NCI-H2081 treated with DMSO at 0.1 percent for 48 hours (cell line): ENCODE results near the gene DHRS7B.
"Not testable (repeated sequence)": the region's sequence is repeated elsewhere in the genome, so short reads cannot be mapped to it uniquely, and the experiment has no call there.

Experiments
- DNase-seq: peaks from one replicate; lab custom pipeline; 2025; lab: John Stamatoyannopoulos, UW

The DHRS7B gene, protein sequence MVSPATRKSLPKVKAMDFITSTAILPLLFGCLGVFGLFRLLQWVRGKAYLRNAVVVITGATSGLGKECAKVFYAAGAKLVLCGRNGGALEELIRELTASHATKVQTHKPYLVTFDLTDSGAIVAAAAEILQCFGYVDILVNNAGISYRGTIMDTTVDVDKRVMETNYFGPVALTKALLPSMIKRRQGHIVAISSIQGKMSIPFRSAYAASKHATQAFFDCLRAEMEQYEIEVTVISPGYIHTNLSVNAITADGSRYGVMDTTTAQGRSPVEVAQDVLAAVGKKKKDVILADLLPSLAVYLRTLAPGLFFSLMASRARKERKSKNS

DNA sequence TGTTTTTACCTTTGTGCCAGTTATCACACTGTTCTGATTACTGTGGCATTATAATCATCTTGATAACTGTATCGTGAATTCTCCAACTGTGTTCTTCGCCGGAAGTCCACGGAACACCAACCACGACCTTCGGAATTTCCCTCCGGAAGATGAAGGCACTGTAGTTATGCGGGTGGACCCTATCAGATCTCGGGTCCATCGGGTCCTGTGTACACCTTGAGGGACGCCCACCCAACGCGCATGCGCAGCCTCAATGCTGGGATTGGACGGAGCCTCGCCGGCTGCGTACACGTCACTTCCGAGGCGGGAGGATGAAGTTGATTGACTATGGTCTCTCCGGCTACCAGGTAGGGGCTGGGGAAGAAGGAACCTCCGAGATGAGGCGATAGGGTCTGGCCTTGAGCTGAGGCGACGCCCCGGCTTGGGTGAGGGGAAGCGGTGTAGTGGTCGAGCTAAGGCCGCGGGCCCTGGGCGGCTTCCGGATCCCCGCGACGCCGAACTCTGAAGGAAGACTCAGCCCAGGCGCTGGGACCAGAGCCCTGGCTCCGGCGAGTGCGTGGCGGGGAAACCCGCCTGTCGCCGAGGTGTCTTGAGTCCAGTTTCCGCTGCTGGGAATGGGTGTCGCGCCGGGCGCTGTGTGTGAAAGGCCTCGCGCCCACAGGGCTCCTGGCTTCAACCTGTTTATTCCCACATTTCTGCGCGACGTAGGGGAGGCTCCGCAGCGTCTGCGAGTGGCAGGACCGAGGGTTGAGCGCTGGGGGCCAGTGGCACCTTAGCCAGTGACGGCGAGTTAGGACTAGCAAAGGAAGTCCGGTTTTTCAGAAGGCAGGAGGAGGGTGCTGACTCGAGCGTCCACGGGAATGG lies at the start of gene DHRS7B:
TSS of gene DHRS7B (plus strand) at position 320 of the 864 bp plus-strand sequence. CDS start at position 328, 8 bp downstream.
- DNase-seq: peak; percentile 63

DNA sequence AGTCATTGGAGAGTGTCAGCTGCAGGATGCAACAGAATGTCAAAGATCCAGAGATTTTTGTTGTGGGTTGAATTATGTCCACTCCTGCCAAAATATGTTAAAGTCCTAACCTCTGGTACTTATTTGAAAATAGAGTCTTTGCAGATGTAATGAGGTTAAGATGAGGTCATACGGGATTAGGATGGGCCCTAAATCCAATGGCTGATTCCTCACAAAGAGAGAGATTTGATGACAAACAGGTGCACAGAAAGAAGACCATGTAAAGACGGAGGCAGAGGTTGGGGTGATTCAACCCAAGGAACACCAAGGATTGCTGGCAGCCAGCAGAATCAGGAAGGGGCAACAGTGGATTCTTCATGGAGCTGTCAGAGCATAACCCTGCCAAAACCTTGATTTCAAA lies 49.5 kb upstream of the DHRS7B start:
- no peak for DNase-seq

DNA sequence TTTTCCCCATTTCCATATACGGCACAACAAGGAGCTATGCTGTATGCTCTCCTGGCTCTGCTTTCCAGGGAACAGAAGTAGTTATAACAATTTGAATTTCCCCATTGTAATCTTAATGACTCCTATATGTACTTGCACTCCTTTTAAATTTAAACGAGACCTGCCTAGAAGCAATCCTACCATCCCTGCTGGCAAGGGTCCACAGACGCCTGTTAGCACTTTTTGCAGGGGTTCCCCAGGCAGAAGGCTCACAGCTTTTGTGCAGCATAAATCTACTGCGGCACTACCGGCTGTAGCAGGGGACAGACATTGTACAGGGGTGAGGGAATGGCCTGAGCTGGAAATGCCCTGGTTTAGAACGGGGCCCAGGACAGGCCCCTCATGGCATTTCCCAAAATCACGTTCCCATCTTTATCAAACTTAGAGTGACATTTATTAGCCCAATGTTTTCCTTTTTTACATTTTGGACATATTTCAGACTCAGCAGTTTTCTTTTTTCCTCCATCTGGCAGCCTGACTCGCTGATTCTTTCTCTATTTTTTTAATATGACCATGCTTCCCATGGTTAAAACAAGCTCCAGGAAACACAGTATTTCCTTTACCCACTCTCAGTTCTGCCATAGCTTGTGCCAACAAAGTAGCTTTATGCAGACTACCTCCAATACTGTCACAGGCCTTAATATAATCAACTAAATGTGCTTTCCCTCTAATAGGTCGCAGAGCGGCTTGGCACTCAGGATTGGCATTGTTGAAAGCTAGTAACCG lies 48.6 kb upstream of the DHRS7B start:
- DNase-seq: no peak

DNA sequence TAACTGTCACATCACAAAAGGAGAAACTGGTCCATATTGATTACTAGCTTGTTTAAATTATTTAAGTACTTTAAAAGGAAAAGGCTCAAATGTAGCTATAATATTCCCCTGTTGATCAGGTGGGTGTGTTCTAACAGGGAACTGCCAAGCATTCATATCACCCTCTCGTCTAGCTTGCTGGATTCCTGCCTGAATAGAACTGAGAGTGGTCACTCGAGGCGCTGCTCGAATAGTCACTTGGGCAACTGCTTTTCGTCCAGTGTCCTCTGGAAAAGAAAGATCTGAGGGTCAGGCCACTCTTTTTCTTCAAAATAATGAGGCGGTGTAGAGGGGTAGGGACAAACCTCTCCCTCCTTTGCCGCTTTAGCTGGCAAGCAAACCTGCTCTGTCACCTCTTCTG lies 47.6 kb upstream of the DHRS7B start:
- no peak for DNase-seq

DNA sequence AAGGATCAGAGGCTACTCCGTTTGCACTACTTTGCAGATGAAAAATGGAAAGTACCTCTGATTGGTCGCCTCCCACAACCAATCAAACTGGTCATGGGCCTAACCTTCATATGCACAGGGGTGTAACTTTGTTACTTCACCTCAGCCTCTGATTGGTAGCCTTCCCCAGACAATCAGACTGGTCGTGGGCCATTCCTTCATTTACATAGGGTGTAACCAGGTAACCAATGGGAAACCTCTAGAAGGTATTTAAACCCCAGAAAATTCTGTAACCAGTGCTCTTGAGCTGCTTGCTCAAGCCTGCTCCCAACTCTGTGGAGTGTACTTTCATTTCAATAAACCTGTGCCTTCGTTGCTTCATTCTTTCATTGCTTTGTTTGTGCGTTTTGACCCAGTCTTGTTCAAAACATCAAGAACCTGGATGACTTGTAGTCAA lies 44.7 kb upstream of the DHRS7B start:
- DNase-seq: no peak

DNA sequence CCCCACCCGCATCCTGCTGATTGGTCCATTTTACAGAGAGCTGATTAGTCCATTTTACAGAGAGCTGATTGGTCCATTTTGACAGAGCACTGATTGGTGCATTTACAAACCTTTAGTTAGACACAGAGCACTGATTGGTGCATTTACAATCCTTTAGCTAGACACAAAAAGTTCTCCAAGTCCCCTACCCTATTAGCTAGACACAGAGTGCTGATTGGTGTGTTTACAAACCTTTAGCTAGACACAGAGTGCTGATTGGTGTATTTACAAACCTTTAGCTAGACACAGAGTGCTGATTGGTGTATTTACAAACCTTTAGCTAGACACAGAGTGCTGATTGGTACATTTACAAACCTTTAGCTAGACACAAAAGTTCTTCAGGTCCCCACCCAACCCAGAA lies 41.5 kb upstream of the DHRS7B start:
- not testable (repeated sequence) for DNase-seq

DNA sequence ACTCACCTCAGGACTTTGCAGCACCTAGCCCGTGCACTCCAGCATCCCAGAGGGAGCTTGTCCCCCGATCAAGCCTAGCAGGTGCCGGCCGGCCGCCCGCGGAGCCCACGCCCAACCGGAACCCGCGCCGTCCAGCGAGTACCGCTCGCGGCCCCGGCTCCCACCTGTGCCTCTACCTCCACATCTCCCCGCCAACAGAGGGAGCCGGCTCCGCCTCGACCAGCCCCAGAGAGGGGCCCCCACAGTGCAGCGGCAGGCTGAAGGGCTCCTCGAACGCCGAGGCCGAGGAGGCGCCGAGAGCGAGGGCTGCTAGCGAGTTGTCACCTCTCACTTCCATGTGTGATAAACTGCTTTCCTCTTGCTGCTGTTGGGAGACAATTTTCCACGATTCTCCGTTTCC lies 41.1 kb upstream of the DHRS7B start:
- DNase-seq: no peak

DNA sequence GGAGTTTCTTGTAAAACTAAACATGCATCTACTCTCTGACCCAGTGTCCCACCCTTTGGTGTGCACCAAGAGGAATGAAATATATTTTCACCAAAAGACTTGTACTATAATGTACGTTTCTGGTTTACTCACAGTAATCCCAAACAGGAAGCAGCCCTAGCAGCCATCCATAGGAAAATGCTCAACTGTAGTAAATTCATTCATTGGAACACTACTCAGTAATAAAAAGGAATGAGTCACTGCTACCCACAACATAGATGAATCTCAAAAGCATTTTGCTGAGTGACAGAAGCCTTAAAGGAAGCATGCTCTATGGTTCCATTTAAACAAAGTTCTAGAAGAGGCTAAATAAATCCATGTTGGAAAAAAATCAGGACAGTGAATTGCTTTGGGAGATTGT lies 37.6 kb upstream of the DHRS7B start:
- no peak for DNase-seq

DNA sequence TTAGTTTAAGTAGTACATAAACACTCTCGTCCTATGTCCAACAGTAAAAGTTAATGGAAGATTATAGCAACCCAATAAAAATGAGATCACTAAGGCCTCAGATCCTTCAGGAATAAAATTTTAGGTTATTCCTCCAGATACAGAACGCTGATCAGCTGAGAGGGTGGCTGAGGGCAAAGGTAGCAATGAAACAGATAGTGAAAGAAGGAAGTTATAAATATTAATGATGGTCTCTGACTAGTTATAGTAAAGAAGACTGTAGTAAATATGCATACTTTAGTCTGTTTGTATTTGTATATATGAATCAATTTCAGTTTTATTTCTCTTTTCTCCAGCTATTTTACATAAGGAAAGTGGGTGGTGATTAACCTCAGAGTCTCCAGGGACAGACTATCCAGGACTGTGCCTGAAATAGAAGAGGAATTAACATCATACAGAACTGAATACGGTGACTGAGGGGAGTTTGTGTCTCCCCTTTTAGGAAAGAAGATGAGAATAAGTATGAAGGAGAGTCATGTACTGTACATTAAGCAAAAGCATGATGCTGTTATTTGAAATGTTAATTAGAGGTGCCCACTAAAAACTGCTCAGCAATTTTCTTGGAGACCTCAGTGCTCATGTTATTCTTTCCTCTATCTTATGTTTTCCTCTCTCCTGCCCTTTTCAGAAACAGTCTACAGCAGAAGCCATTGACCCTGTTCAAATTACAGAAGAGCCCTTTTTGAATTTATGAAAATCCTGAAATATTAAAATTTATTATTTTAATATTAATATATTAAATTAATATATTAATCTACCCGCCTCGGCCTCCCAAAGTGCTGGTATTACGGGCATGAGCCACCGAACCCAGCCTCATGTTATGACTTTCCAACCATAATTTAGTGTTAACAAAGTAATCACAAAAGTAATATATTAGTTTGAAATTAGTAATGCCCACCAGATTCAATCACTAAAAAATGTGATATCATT lies 36.5 kb upstream of the DHRS7B start:
- no peak for DNase-seq

DNA sequence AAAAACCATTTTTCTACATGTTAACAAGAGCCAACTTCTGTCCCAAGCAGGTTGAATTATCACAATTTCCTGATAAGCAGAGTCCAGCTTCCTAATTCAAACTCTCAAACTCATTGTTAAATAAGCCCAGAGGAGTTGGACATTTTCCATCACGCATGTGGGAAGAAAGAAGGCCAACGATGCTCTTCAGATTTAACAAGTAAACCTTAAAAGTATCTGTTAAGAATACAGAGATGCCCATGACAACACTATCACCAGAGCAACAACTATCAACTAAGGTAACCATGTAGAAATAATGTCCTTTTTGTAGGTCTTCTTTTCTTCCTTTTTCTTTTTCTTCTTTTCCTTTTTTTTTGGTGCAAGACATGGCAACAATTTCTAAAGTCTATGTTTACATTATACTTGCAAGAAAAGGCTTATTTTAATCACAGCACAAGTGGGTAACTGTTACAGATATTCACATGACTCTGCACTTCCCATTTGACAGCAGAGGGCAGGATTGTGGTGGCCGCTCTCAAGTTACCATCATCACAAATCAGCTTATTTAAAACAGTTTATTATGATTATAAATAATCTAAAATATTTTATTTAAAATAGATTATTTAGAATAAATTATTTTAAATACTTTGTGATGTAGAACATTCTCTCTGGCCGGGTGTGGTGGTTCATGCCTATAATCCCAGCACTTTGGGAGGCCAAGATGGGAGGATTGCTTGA lies 35.7 kb upstream of the DHRS7B start:
- no peak for DNase-seq

DNA sequence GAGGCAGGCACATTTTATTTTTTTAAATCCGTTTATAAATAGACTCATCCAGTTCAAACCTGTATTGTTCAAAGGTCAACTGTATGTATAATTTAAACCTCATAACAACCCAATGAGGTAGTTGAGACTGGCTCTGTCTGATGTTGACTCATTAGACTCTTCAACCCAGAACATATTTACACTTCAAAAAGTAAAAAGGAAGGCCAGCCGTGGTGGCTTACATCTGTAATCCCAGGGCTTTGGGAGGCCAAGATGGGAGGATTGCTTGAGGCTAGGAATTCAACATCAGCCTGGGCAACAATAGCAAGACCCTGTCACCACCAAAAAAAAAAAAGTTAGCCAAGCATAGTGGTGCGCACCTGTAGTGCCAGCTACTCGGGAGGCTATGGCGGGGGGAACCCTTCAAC lies 32.5 kb upstream of the DHRS7B start:
- no peak for DNase-seq

DNA sequence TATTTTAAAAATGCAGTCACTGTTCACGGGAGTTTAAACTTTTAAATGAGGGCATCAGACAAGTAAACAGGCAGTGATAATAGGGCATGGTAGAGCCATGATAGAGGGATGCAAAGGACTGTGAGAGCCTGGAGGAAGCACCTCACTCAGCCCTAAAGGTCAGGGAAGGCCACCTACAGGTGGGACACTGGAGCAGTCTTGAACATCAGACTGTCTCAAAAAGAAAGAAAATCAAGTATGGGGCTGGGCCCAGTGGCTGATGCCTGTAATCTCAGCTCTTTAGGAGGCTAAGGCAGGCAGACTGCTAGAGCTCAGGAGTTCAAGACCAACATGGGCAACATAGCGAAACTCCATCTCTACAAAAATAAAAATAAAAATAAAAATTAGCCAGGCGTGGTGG lies 31.0 kb upstream of the DHRS7B start:
- no peak for DNase-seq

DNA sequence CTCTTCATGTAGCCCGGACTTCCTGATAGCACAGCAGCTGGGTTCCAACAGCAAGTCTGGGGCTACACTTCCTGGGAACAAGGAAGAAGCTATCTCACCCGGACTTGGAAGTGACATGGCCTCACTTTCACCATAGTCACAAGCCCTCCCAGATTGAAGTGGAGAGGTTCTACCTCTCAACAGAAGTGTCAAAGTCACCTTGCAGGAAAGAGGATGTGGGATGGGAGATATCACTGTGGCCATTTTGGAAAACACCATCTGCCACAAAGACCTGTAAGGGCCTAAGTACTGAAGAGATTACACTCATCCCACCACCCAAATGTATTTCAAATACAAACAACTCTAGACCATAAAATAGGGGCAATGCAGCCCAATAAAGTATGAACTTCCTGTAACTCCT lies 29.9 kb upstream of the DHRS7B start:
- no peak for DNase-seq

DNA sequence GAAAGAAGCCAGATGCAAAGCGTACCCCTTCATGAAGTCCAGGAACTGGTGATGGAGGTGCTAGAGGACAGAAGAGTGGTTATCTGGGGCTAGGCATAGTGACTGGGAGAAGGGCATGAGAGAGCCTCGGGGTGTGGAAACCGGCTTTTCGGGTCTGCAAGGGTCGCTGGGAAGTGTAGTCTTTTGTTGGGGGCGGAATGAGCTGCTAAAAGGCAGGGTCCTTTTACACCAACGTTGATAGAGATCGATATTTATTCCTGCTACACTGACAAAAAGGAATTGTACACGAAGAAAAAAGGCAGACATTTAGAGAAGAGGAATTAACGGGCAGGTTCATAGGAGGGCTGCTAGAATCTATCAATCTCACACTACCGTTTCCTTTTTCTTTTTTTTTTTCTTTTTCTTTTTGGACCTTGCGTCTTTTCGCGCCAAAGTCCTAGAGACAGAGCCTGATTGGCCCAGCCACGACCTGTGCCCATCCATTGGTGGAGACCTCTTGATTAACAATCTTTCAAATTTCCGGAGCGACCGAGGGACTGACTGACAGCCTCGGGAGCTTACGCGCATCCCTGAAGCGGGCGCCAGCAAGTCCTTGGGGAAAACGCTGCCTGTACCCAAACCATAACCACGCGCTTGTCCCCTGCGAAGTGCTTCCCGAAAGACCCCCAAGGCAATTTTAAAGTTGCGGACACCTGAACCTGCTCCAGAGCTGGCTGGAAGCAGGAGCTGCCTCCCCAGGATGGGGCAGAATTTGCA lies 27.7 kb upstream of the DHRS7B start:
- peak; percentile 63 for DNase-seq

DNA sequence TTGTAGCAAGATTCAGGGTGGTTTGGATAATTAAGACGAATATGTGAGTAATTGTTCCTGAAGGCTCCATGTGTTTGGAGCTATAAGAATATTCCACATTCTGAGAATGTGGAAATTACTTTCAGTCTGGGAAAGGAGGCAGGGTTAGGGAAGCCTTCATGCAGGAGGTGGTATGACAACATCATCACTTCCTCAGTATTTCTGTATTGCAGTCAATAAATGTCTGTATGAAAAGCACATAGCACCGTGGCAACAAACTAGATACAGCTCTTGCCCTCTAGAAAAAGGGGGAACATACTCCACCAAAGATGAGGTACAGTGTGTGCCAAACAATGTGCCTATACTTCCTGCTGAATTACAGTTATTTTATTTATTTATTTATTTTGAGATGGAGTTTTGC lies 26.1 kb upstream of the DHRS7B start:
- DNase-seq: no peak

DNA sequence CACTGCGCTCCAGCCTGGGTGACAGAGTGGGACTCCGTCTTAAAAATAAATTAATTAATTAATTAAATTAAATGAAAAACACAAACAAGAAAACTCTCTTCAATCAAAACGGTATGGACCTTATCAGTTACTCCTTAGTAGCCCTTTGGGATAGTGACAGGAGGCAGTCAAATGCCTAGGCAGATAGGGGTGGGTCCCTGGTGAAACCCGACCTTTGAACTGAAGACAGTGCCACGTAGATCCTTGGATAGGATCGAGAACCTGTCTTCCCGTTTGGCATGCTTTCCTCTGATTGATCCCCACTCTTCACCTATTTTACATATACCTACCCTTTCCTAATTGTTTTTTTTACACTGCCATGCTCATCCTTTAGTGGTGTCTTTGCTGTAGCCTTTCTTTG lies 22.2 kb upstream of the DHRS7B start:
- DNase-seq: no peak

DNA sequence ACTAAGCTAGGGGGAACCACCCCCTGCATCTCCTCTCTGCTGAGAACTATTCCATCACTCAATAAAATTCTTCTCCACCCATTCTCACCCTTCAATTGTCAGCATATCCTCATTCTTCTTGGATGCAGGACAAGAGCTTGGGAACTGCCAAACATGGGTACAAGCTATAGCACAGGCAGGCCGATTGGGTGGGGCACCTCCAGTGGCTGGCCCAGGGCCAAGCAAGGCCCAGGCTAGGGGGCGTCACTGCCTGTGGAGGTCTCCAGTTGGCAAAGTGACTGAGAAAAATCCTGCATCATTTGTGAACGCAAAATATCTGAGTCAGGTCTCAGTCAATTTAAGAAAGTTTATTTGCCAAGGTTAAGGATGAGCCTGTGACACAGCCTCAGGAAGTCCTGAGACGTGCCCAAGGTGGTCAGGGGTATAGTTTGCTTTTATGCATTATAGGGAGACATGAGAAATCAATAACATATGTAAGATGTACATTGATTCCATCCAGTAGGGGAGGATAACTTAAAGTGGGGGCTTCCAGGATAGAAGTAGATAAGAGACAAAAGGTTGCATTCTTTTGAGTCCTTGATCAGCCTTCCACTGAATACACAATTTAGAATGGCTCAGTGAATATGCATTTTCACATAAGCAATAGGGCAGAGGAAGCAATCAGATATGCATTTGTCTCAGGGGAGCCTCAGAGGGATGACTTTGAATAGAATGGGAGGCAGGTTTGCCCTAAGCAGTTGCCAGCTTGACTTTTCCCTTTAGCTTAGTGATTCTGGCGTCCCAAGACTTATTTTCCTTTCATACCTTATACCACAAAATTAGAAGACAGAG lies 21.5 kb upstream of the DHRS7B start:
- DNase-seq: no peak

DNA sequence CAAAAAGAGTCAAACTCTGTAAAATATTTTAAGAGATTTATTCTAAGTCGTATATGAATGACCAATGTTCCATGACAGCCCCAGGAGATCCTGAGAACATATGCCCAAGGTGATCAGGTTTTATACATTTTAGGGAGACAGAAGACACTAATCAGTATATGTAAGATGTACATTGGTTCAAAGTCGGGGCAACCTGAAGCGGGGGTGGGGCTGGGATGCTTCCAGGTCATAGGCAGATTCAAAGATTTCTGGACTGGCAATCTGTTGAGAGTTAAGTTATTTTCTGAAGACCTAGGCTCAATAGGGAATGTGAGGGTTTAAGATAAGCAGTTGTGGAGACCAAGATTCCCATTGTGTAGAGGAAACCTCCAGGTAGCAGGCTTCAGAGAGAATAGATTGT lies 20.4 kb upstream of the DHRS7B start:
- no peak for DNase-seq

DNA sequence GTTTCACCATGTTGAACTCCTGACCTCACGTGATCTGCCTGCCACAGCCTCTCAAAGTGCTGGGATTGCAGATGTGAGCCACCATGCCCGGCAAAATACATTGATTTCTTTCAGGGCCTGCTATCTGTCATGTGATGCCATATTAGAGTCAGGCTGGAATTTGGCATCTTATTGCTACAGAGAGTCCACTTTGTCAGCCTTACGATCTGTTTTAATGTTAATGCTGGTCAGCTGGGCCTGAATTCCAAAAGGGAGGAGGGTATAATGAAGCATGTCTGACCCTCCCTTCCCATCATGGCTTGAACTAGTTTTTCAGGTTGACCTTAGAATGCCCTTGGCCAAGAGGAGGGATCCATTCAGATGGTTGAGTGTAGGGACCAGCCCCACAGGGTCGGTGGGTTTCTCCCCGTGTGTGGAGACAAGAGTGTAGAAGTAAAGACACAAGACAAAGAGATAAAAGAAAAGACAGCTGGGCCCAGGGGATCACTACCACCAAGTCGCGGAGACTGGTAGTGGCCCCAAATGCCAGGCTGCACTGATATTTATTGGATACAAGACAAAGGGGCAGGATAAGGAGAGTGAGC lies 19.6 kb upstream of the DHRS7B start:
- not testable (repeated sequence) for DNase-seq
